IPS-18c (cell line): ENCODE measurements around the gene LTBP1.
"Not testable (repeated sequence)": the region's sequence is repeated elsewhere in the genome, so short reads cannot be mapped to it uniquely, and the experiment has no call there.

Experiments
- H3K4me3 ChIP-seq: 2 replicates; pipeline ENCODE4 v1.7.0; 2013; ENCODE audit warnings: low read depth, mild to moderate bottlenecking, low read length, moderate library complexity; ENCODE audit not compliant: insufficient read depth
- H3K9me3 ChIP-seq: one replicate; pipeline ENCODE4 v1.6.1; 2013; ENCODE audit warnings: mild to moderate bottlenecking, low read length, moderate library complexity; ENCODE audit not compliant: control insufficient read depth, insufficient read depth

LTBP1 gene

DNA sequence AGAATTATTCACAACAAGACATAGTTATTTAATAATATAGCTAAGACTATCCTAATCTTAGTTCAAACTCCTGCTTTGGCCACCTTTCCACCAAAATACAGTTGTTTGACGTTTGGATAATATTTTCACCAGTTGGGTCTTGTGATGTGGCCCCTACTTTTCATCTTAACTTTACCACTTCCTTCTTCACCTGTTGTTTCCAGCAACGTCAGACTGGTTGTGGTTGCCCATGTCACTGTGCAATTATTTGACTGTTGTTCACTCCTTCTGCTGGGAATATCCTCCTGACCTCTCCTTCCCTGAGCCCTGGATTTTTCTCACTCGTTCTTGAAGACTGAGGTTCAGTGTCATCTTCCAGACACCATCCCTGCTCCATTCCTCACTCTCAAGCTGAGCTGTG lies 397.5 kb downstream of the LTBP1 start:
- Histone ChIP-seq H3K9me3 (no peaks in the 10 kb centered on the region), H3K4me3 (no peak overlapping the region)

DNA sequence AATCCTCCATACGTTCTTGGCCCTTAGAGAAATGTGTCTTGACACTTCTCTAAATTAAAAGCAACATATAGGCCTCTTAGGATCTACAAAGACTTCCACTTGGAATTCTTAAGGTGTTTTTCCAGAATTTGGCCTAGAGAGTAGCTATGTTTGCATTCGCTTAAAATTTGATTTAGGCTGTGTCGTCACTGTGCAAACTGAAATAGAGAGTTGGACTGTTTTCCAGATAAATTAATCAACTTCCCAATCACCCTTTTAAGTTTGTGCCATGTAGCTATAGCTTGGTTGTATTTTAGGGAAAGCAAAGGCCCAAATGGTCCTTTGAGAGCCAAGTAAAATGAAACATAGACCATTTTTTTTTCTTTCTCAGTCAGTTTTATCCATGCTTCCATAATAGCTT lies 401.1 kb downstream of the LTBP1 start:
- no peaks in the 10 kb centered on the region for H3K9me3 ChIP-seq

DNA sequence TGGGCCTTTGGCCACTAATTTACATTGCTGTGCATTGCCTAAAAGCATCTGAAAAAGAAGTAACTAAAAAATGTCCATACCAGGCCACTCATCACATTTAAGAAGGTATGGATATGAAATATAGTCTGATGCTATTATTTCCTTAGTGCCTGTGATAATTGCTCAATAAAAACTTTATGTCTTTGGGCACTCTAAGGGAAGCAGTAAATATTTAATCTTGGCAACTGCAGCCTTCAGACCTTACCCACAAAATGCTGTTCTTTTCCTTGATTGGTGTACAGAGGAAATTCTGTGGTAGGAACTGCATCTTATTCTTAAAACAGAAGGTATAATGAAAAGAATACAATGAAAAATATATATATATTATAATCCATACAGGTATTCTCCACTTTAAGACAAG lies 403.9 kb downstream of the LTBP1 start:
- H3K4me3 ChIP-seq, result no peak overlapping the region
- H3K9me3 ChIP-seq, result peaks cover 2% of the 10 kb centered on the region

More for the DNA sequence above, 401.1 kb downstream of the LTBP1 start:
- H3K4me3 ChIP-seq, result no peak overlapping the region

DNA sequence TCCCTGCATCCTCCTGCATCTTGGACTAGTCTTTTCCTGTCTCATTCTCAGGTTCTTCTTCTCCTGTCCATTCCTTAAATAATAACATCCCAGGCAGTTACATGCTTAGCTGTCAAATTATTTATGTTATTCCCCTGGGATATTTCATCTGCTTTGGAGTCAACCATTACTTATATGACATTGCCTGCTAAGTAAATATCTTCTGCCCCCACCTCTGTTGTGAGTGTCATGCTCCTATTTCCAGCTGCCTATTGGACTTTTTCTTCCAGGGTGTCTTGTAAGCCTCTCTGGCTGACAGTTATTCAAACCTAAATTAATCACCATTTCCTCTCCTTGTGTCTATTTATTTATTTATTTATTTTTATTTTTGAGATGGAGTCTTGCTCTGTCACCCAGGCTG lies 405.0 kb downstream of the LTBP1 start:
- Histone ChIP-seq H3K9me3 (peaks cover 4% of the 10 kb centered on the region), H3K4me3 (no peak overlapping the region)

DNA sequence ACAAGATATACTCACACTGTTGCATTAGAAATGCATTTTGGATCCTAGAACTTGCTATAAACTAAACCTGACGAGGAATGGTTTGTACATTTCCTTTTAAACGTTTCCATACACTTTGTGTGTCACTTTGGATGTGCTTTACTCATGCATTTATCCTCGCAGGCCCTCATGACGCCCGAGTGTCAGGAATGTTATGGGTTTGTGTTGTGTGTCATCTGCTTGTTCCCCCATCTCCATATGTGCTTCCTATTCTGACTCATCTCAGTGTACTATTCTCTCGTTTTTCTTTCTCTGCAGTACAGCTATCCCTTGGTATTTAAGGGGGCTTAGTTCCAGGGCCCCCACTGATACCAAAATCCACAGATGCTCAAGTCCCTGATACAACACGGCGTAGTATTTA lies 408.2 kb downstream of the LTBP1 start:
- Histone ChIP-seq H3K9me3 (peaks cover 4% of the 10 kb centered on the region), H3K4me3 (no peak overlapping the region)

DNA sequence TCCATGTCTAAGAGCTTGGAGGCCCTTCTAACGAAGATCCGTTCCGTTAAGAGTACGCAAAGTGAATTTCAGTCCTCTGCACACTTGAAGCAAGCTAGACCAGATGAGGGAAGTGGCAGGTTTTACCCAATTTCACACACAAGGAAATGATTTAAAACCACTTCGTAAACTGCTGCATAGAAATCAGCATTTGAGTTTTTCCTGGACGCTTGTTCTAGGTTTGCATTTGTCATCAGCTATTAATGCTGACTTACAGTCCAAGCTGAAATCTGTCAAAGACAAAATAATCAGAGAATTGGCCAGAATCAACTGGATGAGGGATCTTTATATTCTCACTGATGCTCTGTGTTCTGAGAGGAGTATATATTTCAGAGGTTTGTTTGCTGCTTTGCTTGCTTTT lies 412.1 kb downstream of the LTBP1 start:
- no peak overlapping the region for H3K4me3 ChIP-seq
- H3K9me3 ChIP-seq, result peaks cover 4% of the 10 kb centered on the region

DNA sequence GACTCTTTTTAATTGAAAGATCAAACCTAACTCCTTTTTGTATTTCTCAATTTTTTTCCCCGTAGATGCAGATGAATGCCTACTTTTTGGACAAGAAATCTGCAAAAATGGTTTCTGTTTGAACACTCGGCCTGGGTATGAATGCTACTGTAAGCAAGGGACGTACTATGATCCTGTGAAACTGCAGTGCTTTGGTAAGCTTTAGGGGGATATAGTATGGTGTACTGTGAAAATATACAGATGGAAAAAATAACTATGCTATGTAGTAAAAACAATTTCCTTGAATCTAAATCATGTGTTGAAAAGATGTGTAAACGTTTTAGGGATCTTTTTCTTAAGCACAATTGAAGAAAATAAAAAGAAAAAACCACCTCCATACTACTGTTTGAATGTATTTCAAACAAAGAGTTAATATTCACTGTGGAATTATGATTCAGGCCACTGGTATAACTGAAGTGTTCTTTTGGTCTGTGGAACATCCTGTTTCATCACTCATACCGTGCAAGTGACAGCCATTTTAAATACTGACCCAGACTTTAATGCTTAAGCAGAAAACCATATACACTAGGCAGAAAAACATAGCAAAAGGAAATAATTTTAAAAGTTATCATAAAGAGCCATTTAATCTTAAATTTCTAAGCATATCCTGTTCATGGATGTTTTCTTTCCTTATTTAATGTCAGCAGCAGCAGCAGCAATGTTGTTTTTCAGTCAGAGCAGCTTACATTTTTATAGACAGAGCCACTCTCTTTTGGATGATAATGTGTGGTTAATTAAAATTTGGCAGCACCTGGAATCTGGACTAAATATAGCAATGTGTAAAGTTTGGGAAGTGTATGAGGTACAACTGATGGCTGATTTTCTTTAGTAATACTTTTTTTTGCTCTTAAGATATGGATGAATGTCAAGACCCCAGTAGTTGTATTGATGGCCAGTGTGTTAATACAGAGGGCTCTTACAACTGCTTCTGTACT lies 416.9 kb downstream of the LTBP1 start:
- Histone ChIP-seq H3K9me3 (no peaks in the 10 kb centered on the region), H3K4me3 (no peak overlapping the region)

DNA sequence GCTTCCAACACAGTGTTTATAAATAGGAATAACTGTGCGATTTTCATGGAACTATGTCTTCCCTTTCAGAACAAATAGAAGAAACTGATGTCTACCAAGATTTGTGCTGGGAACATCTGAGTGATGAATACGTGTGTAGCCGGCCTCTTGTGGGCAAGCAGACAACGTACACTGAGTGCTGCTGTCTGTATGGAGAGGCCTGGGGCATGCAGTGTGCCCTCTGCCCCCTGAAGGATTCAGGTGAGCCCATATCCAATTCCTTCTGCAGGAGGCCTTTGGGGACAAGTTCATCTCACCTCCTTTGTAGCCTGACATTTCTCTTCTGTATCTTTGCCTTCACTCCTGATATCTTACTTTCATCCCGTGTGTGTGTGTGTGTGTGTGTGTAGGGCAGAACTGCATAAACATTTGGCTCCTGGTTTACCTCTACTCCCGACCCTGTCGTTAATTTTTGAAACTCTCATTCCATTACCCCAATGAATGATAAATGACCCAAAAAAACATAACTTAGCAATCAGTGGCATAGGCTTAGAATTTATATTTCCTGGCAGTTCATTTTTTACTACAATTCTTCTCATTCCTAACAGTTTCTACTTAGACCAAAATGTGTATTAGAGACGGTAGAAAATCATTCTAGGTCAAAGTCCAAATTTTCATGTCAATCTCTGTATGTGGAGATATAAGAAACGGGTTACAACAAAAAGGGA lies 418.7 kb downstream of the LTBP1 start:
- Histone ChIP-seq H3K9me3 (no peaks in the 10 kb centered on the region), H3K4me3 (no peak overlapping the region)

DNA sequence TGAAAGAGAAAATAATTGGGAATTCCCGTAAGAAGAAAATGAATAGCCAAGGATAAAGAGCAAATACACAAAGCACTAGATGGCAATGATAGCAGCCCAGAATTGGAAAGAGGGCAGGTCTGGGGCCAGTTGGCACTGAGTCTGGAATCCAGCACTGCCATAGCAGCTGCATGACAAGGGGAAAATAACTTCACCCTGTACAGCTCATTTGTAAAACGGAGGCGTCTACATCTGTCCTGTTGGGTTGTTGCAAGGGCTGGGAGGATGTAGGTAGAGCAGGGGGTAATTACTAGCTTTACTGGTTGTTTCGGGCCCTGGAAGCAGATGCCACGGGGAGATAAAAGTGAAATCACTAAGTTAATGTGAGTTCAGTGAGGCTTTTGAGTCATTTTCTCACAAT lies 419.7 kb downstream of the LTBP1 start:
- no peaks in the 10 kb centered on the region for H3K9me3 ChIP-seq
- H3K4me3 ChIP-seq, result no peak overlapping the region

DNA sequence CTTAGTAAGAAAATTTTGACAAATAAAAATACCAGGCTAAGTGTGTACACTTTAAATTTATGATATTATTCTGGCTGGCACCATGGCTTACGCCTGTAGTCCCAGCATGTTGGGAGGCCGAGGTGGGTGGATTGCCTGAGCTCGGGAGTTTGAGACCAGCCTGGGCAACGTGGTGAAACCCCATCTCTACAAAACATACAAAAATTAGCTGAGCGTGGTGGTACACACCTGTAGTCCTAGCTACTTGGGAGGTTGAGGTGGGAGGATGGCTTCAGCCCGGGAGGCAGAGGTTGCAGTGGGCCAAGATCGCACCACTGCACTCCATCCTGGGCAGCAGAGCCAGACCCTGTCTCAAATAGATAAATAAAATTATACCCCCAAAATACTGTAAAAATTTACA lies 421.8 kb downstream of the LTBP1 start:
- not testable (repeated sequence) for H3K4me3 ChIP-seq, H3K9me3 ChIP-seq

DNA sequence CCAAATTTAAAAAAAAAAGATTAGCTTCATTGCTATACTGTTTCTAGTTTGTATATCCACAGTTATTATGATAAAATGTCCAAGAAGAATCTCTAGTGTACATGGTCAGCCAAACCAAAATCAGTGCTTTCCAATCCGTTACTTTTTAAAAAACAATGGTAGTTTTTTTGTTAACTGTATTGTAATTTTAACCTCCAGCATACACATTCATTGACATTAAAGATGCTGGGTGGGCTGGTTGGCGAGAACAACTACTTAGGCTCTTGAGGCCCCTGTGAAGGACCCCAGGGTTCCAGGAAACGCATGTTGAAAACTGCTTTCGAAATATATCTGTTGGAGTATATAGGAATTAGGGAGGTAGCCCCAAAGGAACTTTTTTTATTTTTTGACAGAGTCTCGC lies 422.4 kb downstream of the LTBP1 start:
- Histone ChIP-seq H3K4me3 (no peak overlapping the region), H3K9me3 (no peaks in the 10 kb centered on the region)

DNA sequence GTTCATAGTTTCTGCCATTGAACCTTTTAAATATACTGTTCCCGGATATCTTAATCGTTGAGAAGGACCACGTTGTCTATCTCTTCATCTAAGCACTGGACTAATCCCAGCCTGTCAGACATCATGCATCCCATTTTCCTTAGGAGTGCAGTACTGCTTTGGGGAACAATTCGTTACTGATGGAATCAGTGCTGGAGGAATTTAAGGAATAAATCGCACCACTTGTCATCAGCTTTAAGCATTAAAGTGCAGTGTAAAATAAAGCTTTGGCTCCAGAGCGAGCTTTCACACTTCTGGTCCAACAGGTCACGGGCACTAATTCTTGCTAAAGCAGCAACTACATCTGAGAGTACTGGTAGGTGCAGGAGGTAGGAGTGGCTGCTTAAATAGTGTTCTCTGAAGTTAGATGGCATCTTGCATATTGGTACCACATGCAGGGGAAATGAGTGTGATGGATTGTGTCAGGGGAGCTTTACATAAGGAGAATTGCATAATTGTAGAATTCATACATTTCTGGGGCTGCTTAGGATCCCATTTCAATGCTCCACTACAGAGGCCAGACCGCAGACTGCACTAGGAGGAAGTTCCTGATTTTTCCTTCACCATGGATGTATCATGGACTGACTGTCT lies 424.0 kb downstream of the LTBP1 start:
- Histone ChIP-seq H3K4me3 (no peak overlapping the region), H3K9me3 (no peaks in the 10 kb centered on the region)

DNA sequence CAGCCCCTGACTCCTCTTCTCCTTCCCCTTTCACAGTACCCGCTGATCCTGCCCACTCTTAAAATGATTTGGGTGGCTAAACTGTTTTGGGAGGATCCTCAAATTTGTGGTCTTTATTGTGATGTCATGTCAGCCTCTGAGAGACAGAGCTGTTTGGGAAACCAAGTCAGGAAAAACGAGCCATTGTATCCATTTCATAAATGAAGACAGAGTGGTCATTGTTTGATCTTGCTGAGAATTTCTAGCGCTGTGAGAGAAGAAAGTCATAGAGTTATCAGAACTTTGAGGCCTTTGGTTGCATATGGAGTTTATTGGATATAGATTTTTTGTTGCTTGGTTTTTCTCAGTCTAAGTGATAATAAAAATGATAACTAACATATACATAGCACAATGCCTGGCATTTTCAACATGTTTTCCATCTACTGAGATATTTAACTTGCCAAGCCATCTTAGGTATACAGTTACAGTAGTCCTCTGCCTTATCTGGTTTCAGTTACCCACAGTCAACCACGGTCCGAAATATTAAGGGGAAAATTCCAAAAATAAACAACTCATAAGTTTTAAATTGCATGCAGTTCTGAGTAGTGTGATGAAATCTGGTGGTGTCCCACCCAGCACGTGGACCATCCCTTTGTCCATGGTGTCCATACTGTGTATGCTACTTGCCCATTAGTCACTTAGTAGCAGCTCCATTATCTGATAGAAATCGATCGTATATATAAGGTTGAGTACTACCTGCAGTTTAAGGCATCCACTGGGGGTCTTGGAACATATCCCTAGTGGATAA lies 424.7 kb downstream of the LTBP1 start:
- H3K4me3 ChIP-seq, result no peak overlapping the region
- H3K9me3 ChIP-seq, result no peaks in the 10 kb centered on the region

DNA sequence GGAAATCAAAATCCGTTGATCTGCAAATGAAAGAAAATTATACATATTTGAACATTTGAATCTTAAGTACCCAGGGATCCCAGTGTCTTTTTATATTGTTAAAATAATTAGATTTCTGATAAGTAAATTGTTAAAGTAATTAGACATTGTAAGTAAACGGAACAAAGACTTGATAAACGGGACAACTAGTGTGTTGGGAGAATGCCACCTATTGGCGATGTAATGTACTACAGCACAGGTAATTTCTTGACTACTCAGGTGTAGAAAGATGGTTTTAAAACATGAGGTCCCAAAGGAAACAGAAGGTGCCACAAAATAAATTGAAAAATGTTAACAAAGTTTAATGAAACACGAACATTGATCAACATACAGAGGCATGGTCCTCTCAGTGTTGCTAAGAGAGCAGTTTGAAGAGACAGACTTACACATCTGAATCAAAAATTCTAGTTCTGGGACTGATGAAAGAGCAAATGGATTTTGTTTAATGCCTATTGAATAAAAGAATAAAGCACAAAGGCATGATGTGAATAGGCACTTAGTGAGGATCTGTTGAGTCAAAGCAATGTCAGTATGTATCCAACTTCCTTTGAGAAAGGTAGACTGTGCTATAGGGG lies 426.3 kb downstream of the LTBP1 start:
- no peaks in the 10 kb centered on the region for H3K9me3 ChIP-seq
- no peak overlapping the region for H3K4me3 ChIP-seq

DNA sequence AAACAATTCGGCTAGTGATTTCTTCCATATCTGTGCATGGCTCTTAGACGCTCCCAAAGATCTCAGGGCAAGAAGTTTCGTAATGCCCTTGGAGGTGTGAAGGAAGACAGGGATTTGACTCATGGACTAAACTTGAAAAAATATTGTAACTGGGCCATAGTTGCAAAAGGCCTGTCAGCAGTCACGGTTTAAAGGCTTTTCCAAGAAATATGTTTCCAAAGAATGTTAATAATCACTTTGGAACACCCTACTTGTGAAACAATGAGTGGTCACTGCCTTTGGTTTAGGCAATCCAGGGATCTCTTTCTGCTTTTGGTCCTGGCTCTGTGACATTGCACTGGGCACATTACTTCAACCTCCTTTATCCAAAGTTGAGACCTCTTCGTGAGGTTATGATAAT lies 427.2 kb downstream of the LTBP1 start:
- H3K4me3 ChIP-seq, result no peak overlapping the region
- no peaks in the 10 kb centered on the region for H3K9me3 ChIP-seq

DNA sequence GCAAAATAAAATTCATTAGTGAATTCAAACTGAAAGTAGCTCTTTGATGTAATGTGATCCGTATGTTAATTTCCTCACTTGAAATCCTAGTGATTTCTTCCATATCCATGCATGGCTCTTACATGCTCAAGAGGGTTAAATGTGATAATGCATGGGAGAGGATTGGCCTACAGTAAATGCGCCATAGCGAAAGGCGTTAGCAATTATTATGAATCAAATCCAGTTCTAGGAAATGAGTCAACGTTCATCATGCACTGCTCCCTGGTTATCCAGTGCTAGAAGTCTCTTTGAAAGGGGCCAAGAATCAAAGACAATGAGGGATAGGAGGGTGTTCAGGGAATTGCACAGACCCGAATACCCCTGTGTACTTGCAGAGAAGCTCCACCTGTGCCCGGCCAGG lies 428.3 kb downstream of the LTBP1 start:
- Histone ChIP-seq H3K4me3 (no peak overlapping the region), H3K9me3 (no peaks in the 10 kb centered on the region)

DNA sequence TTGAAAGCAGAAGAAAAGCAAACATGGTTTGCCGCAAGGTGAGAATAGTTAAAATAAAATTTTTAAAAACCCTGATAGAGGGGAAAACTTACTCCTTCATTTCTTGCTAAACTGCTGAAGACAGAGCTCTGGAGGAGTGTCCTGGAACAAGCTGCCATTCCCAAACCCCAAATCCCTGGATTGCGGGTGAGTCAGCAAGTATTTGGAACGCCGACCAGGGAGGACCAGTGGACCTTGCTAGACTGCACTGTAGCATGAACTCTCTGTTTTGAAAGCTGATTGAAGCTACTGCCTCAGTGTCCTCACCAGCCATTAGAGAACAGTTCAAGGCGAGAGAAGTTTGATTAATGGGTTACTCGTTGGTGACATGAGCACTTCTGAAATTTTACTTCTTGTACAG lies 430.3 kb downstream of the LTBP1 start:
- Histone ChIP-seq H3K4me3 (no peak overlapping the region), H3K9me3 (no peaks in the 10 kb centered on the region)
